PC-9 (cell line): ENCODE results near the gene CDC42BPA.

Experiments used
- EZH2 ChIP-seq: fragments of 200-600 bp; sonication (generic); IDR thresholded peaks from 2 replicates; pipeline ENCODE4 v1.8.0; 2017; ENCODE audit warnings: antibody characterized with exemption, low read depth
- TF ChIP-seq, protein P1 (sequence below): fragments of 200-600 bp; sonication (generic); conservative IDR thresholded peaks from 2 replicates; pipeline ENCODE4 v1.6.1; 2017; ENCODE audit warnings: mixed run types, antibody characterized with exemption, mild to moderate bottlenecking, moderate library complexity

DNA sequence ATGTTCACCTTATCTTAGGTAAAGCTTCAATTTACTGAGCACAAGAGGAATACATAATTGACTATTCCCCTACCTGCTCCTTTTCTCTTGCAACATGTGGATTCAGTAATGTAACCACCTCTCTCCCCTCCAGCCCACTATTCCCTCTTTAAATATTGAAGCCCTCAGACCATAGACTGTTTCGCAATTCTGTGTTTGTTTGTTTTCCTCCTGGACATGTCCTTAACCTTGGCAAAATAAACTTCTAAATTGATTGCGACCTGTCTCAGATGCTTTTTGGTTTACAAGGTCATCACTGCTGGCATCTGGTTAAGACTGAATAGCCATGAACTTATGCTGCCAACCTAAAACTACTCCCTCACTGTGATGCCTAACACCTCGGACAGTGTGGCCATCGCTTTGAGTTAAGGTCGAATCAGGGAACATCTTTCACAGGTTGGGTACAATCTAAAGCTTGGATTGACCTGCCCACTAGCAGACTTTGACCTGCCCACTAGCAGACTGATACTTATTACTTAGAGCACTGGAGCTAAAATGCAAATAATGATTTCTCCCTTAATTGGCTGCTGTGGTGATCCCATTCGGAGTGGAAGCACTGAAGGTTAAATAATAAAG lies 10.2 kb upstream of the CDC42BPA start:
- TF ChIP-seq EZH2 = no peak
- TF ChIP-seq, protein P1, sequence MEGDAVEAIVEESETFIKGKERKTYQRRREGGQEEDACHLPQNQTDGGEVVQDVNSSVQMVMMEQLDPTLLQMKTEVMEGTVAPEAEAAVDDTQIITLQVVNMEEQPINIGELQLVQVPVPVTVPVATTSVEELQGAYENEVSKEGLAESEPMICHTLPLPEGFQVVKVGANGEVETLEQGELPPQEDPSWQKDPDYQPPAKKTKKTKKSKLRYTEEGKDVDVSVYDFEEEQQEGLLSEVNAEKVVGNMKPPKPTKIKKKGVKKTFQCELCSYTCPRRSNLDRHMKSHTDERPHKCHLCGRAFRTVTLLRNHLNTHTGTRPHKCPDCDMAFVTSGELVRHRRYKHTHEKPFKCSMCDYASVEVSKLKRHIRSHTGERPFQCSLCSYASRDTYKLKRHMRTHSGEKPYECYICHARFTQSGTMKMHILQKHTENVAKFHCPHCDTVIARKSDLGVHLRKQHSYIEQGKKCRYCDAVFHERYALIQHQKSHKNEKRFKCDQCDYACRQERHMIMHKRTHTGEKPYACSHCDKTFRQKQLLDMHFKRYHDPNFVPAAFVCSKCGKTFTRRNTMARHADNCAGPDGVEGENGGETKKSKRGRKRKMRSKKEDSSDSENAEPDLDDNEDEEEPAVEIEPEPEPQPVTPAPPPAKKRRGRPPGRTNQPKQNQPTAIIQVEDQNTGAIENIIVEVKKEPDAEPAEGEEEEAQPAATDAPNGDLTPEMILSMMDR = no peak
